ACC112 (cell line): ENCODE measurements around the gene UBE2V1.

Experiments
- H2AFZ ChIP-seq: fragments of 200-600 bp; sonication (generic); one replicate; pipeline ENCODE4 v1.6.0; 2017; ENCODE audit warnings: antibody characterized with exemption, low read length; ENCODE audit not compliant: unreplicated experiment
- H3K27ac ChIP-seq: fragments of 200-600 bp; sonication (generic); 2 replicates; pipeline ENCODE4 v1.5.1; 2014; ENCODE audit warnings: low read depth, mild to moderate bottlenecking, antibody characterized with exemption, low read length, moderate library complexity
- H3K27me3 ChIP-seq: fragments of 200-600 bp; sonication (generic); 2 replicates; pipeline ENCODE4 v1.6.1; 2014; ENCODE audit warnings: mild to moderate bottlenecking, antibody characterized with exemption, low read length, moderate library complexity, mixed read lengths; ENCODE audit not compliant: insufficient read depth
- H3K36me3 ChIP-seq: fragments of 200-600 bp; sonication (generic); 2 replicates; pipeline ENCODE4 v1.6.1; 2016; ENCODE audit warnings: mild to moderate bottlenecking, antibody characterized with exemption, low read length, moderate library complexity, mixed read lengths; ENCODE audit not compliant: insufficient read depth
- H3K4me1 ChIP-seq: fragments of 200-600 bp; sonication (generic); one replicate; pipeline ENCODE4 v1.6.1; 2016; ENCODE audit warnings: low read length, mixed read lengths; ENCODE audit not compliant: insufficient read depth, unreplicated experiment, control insufficient read depth
- H3K4me3 ChIP-seq: fragments of 200-600 bp; sonication (generic); 2 replicates; pipeline ENCODE4 v1.5.1; 2014; ENCODE audit warnings: mild to moderate bottlenecking, low read depth, low read length
- H3K79me2 ChIP-seq: fragments of 200-600 bp; sonication (generic); one replicate; pipeline ENCODE4 v1.6.0; 2016; ENCODE audit warnings: low read length; ENCODE audit not compliant: control insufficient read depth, unreplicated experiment, insufficient read depth

UBE2V1 gene

DNA sequence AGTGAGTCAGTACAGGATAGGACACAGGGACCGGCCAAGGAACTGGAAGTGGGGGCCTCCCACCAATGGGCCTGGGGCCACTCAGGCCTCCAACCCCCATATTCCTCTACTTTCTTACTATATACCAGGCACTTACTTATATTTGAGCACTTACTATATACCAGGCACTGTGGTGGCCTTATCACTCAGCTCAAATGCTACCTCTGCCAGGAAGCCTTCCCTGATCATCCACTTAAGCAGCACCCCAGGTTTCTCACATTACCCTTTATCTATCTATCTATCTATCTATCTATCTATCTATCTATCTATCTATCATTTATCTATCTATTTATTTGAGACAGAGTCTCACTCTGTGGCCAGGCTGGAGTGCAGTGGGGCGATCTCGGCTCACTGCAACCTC is 12.3 kb upstream of the UBE2V1 start:
- Histone ChIP-seq H2AFZ (no peak overlapping the region), H3K79me2 (no peaks in the 10 kb centered on the region), H3K36me3 (peaks cover 27% of the 10 kb centered on the region; the same call in 1 of the 2 replicates), H3K27me3 (no peaks in the 10 kb centered on the region), H3K4me3 (no peak overlapping the region), H3K27ac (no peak overlapping the region), H3K4me1 (peaks cover 2% of the 10 kb centered on the region)

DNA sequence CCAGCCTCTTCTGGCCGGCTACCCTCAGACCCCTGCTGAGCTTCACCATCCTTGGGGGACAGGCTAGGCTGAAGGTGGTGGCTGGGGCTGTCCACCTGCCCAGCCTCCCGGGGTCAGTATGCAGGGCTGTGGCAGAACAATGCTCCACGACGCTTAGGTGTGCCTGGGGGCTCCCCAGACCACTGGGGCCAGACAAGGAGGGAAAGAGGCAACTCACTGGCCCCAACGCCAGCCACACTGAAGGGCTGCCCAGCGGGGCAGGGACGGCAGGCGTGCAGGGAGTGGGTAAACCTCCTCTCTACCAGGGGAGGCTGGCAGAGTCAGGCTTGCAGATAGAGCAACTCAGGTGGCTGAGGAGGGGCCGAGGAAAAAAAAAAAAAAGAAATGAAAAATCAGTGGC is 11.5 kb upstream of the UBE2V1 start:
- H3K27me3 ChIP-seq, result no peaks in the 10 kb centered on the region
- H3K36me3 ChIP-seq, result peaks cover 27% of the 10 kb centered on the region; the same call in 1 of the 2 replicates
- H3K27ac ChIP-seq, result no peak overlapping the region
- H3K79me2 ChIP-seq, result no peaks in the 10 kb centered on the region
- H3K4me3 ChIP-seq, result no peak overlapping the region
- H3K4me1 ChIP-seq, result no peaks in the 10 kb centered on the region
- no peak overlapping the region for H2AFZ ChIP-seq

DNA sequence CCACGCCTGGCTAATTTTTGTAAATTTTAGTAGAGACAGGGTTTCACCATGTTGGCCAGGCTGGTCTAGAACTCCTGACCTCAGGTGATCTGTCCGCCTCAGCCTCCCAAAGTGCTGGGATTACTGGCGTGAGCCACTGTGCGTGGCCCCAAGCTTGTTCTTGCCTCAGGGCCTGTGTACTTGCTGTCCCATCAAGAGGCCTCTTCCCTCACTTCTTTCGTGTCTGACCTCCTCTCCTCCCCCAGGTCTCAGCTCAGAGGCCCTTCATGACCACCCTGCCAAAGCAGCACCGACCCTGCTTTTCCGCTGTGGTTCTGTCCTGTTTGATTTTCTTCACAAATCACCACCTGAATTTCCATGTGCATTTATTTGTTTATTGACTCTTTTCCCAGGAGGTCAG is 10.5 kb upstream of the UBE2V1 start:
- Histone ChIP-seq H3K36me3 (peaks cover 27% of the 10 kb centered on the region; the same call in 1 of the 2 replicates), H3K79me2 (no peaks in the 10 kb centered on the region), H3K27ac (no peak overlapping the region), H3K4me1 (no peaks in the 10 kb centered on the region), H2AFZ (no peak overlapping the region), H3K27me3 (no peaks in the 10 kb centered on the region), H3K4me3 (no peak overlapping the region)

DNA sequence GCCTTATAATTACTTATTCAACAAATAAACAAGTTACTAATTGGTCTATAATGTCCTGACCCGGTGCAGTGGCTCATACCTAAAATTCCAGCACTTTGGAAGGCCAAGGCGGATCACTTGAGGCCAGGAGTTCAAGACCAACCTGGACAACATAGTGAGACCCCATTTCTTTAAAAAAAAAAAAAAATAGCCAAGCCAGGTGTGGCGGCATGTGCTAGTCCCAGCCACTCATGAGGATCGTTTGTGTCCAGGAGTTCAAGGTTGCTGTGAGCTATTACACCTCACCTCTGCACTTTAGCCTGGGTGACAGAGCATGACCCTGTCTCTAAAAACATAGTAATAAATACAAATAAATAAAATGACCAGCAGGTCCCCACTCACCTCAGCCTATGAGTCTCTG is 9.8 kb upstream of the UBE2V1 start:
- peaks cover 26% of the 10 kb centered on the region; the same call in 1 of the 2 replicates for H3K36me3 ChIP-seq
- no peaks in the 10 kb centered on the region for H3K4me1 ChIP-seq
- H3K27me3 ChIP-seq, result no peaks in the 10 kb centered on the region

DNA sequence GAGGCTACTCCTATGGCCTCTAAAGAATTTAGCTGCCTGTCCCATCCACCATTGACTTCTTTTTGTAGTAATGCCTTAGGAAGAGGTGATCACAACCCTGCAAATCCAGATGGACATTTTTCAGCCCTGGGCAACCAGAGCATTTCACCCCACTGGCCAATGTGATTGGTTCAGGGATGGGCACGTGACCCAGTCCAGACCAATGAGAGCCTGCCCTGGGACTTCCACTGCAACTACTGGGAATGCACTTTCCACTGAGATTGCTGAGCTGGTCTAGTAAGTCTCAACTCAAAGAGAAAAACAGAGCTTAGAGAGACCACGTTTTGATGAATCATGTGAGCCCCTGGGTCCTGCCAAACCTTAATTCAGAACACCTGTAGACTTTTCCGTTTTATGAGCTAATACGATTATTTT is 8.9 kb upstream of the UBE2V1 start:
- no peaks in the 10 kb centered on the region for H3K79me2 ChIP-seq
- no peak overlapping the region for H3K27ac ChIP-seq
- no peak overlapping the region for H2AFZ ChIP-seq
- peaks cover 23% of the 10 kb centered on the region; the same call in 1 of the 2 replicates for H3K36me3 ChIP-seq
- H3K27me3 ChIP-seq, result no peaks in the 10 kb centered on the region
- no peaks in the 10 kb centered on the region for H3K4me1 ChIP-seq
- no peak overlapping the region for H3K4me3 ChIP-seq

More for the DNA sequence above, 9.8 kb upstream of the UBE2V1 start:
- Histone ChIP-seq H2AFZ (no peak overlapping the region), H3K4me3 (no peak overlapping the region), H3K27ac (no peak overlapping the region), H3K79me2 (no peaks in the 10 kb centered on the region)

DNA sequence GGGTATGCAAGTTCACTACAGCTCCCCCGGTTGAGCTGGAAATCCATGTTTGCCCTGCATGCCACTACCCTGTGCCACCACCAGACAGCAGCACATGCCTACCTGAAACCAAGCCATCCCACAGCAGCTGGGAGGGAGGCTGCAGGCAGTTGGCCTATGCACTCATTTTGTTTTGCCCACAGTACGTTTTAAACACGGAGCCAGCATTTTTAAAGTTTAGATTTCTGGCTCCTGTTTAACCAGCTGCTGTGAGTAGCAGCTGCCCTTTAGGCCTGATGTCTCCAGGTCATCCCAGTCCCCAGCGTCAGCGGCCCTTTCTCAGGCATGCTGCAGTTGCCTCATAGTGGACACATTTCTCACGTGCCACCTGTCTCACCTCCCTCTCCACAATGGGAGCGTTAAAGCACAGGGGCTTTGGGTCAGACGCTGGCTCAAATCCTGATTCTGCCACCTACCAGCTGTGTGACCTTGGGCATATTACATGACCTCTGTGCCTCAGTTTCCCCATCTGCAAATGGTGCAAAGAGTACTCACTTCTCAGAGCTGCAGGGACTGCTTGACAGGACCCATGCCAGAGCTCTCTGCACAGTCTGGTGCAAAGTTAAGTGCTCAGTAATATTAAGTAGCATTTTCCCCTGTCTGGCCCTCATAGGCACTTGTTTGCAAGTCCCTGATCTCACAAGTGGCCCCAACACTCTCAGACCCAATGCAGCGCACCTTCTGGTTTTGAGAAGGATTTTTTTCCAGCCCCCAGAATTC is 8.2 kb upstream of the UBE2V1 start:
- Histone ChIP-seq H2AFZ (no peak overlapping the region), H3K4me1 (peaks cover 3% of the 10 kb centered on the region), H3K36me3 (peaks cover 22% of the 10 kb centered on the region; the same call in 1 of the 2 replicates), H3K27me3 (no peaks in the 10 kb centered on the region), H3K27ac (no peak overlapping the region), H3K79me2 (no peaks in the 10 kb centered on the region), H3K4me3 (no peak overlapping the region)

DNA sequence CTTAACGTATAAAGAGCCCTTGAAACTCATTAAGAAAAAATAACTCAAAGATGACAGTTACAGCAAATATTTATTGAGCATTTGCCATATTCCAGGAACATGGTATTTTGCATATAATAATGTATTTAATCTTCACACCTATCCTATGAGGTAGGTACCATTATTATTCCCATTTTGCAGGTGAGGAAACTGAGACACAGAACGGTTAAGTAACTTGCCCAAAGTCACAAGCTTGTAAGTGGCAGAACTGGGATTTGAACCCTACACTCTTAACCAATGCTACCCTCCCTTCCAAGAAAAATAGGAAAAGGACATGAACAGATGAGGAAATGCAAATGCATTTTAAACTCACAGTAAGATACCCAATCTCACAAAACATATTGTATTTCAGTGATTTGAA is 5.3 kb upstream of the UBE2V1 start:
- no peak overlapping the region for H3K27ac ChIP-seq
- peaks cover 14% of the 10 kb centered on the region for H3K79me2 ChIP-seq
- H3K36me3 ChIP-seq, result peaks cover 10% of the 10 kb centered on the region; the same call in 1 of the 2 replicates
- H3K4me1 ChIP-seq, result peaks cover 3% of the 10 kb centered on the region
- no peak overlapping the region for H2AFZ ChIP-seq
- no peak overlapping the region for H3K4me3 ChIP-seq
- H3K27me3 ChIP-seq, result no peaks in the 10 kb centered on the region

DNA sequence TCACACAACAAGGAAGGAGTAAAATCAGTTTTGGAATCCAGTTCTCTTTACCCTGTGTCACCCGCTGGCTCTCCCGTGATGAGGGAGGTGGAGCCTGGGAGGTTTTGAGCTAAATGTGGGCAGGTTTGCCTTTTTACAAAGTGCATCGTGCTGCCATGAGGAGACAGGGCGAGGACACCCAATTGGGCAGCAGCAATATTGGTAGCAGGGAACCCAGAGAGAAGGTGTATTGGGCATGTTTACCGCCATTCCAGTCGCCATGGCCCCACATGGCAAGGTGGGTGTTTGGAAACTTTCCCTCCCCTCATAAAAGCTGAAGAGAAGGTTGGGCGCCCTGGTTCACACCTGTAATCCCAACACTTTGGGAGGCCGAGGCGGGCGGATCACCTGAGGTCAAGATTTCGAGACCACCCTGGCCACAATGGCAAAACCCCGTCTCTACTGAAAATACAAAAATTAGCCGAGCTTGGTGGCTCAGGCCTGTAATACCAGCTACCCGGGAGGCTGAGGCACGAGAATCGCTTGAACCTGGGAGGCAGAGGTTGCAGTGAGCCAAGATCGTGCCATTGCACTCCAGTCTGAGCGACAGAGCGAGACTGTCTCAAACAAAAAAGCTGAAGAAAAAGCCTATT is 3.5 kb upstream of the UBE2V1 start:
- Histone ChIP-seq H3K4me1 (peaks cover 3% of the 10 kb centered on the region), H2AFZ (peak overlapping the region; percentile 76), H3K27me3 (no peaks in the 10 kb centered on the region), H3K27ac (peak overlapping the region; percentile 43), H3K4me3 (peak overlapping the region; percentile 76), H3K79me2 (peaks cover 28% of the 10 kb centered on the region), H3K36me3 (no peaks in the 10 kb centered on the region)

DNA sequence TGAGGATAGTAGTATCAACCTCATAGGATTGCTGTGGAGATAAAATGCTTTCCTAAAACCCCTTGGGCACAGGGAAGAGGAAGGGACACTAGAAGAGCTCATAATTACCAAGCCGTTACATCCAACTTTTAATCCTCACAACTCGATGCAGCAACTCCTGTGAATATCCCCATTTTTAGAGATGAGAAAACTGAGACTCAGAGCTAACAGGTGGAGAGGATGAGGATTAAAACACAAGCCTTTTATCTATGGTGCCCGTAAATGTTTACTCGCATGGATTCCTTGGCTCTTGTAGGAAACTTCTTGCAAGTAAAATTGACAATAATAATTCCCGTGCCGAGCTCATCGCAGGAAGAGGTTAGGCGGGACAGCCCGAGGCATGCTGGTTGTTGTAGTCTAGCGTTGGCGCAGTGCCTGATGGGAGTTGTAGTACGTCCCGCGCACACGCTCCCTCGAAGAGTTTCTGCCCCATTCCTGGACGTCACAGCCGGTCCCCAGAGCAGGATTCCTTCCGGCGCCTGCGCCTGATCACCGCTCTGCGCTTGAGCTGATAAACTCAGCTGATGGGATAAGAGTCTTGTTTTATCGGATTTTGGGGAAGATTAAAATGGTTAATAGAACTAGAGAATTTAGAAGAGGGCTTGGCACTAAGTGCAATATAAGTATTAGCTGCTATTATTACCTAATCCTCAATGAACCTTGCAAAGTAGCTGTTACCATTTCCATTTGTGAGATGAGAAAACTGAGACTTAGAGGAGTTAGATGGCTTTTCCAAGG is 2.8 kb upstream of the UBE2V1 start:
- peak overlapping the region; percentile 43 for H3K27ac ChIP-seq
- peaks cover 35% of the 10 kb centered on the region for H3K79me2 ChIP-seq
- no peaks in the 10 kb centered on the region for H3K36me3 ChIP-seq
- H2AFZ ChIP-seq, result peak overlapping the region; percentile 76
- no peaks in the 10 kb centered on the region for H3K27me3 ChIP-seq
- H3K4me3 ChIP-seq, result peak overlapping the region; percentile 76
- H3K4me1 ChIP-seq, result peaks cover 8% of the 10 kb centered on the region

DNA sequence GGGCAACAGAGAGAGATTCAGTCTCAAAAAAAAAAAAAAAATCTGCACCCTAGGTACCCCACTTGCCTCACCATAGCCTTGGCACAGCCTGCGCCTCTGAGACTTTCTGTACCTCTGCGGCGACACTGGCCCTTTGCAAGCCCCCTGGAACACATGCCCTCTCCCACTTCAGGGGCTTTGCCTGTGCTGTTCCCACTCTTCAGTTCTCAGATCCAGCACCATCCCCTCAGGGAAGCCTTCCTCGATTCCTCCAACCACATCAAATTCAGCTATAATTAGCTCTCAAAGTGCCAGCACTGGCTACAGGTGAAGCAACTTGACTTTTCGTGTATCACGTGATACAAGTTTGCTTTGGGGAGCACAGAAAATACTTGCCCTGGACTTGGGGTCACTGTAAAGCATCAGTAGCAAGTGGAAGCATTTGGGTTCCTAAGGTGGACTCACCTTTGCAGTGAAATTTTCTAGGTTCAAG is 2.1 kb upstream of the UBE2V1 start:
- H3K27ac ChIP-seq, result no peak overlapping the region
- H2AFZ ChIP-seq, result no peak overlapping the region
- peak overlapping the region; percentile 76 for H3K4me3 ChIP-seq
- H3K4me1 ChIP-seq, result peaks cover 15% of the 10 kb centered on the region
- no peaks in the 10 kb centered on the region for H3K27me3 ChIP-seq
- no peaks in the 10 kb centered on the region for H3K36me3 ChIP-seq
- H3K79me2 ChIP-seq, result peaks cover 42% of the 10 kb centered on the region
